ENCODE measurements around the gene PCDHGC3.
"Not testable (repeated sequence)": the region's sequence is repeated elsewhere in the genome, so short reads cannot be mapped to it uniquely, and the experiment has no call there.

Gene PCDHGC3

DNA sequence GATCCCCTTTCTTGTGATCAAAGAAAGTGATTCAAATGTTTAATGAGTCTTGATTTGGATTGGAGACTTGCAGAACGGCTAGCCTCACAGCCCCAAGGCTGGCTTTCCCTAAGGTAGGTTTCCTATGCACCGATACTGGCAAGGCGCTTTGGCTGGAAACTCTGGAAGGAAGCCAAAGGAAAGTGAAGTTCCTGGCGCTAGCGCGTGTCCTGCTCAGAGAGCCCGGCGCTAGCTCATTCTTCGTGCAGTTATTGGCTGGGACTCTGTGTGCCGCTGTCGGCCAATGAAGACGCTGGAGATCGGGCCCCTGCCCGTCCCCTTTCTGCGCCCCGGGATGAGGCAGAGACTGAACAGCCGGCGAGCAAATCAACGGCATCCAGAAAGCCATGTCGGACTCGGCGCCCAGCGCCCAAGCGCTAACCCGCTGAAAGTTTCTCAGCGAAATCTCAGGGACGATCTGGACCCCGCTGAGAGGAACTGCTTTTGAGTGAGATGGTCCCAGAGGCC is at the start of gene PCDHGC3:
Gene PCDHGC3, plus strand, starts transcription at position 342 of the 507 bp plus-strand sequence. Its CDS starts 151 bp downstream, at position 493.
- DNase-seq: peak; percentile 24

DNA sequence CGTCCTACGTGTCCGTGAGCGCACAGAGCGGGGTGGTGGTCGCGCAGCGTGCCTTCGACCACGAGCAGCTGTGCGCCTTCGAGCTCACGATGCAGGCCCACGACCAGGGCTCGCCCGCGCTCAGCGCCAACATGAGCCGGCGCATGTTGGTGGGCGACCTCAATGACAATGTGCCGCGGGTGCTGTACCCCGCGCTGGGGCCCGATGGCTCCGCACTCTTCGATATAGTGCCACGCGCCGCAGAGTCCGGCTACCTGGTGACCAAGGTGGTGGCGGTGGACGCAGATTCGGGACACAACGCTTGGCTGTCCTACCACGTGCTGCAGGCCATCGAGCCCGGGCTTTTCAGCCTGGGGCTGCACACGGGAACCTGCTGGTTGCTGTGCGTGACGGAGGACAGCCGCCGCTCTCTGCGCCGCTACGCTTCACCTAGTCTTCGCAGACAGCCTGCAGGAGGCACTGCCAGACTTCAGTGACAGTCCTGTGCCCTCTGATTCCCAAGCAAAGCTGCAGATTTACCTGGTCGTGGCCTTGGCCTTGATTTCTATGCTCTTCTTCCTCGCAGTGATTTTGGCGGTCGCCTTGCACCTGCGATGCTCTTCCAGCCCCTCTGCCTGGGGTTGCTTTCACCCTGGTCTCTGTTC is 47.9 kb upstream of the PCDHGC3 start:
- no peak for DNase-seq

DNA sequence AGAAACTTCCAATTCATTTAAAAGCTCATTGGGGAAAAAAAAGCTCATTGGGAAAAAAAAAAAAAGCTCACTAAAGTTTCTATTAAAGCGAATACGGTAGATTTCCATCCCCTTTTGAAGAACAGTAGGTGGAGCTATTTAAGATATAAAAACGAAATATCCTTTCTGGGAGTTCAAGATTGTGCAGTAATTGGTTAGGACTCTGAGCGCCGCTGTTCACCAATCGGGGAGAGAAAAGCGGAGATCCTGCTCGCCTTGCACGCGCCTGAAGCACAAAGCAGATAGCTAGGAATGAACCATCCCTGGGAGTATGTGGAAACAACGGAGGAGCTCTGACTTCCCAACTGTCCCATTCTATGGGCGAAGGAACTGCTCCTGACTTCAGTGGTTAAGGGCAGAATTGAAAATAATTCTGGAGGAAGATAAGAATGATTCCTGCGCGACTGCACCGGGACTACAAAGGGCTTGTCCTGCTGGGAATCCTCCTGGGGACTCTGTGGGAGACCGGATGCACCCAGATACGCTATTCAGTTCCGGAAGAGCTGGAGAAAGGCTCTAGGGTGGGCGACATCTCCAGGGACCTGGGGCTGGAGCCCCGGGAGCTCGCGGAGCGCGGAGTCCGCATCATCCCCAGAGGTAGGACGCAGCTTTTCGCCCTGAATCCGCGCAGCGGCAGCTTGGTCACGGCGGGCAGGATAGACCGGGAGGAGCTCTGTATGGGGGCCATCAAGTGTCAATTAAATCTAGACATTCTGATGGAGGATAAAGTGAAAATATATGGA is 45.2 kb upstream of the PCDHGC3 start, which contains the start of gene PCDHGA12:
Gene PCDHGA12, plus strand, starts transcription at position 176 of the 782 bp plus-strand sequence. Its CDS starts 253 bp downstream, at position 429.
- DNase-seq: no peak

DNA sequence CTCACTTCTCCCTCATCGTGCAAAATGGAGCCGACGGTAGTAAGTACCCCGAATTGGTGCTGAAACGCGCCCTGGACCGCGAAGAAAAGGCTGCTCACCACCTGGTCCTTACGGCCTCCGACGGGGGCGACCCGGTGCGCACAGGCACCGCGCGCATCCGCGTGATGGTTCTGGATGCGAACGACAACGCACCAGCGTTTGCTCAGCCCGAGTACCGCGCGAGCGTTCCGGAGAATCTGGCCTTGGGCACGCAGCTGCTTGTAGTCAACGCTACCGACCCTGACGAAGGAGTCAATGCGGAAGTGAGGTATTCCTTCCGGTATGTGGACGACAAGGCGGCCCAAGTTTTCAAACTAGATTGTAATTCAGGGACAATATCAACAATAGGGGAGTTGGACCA is 44.5 kb upstream of the PCDHGC3 start:
- no peak for DNase-seq

DNA sequence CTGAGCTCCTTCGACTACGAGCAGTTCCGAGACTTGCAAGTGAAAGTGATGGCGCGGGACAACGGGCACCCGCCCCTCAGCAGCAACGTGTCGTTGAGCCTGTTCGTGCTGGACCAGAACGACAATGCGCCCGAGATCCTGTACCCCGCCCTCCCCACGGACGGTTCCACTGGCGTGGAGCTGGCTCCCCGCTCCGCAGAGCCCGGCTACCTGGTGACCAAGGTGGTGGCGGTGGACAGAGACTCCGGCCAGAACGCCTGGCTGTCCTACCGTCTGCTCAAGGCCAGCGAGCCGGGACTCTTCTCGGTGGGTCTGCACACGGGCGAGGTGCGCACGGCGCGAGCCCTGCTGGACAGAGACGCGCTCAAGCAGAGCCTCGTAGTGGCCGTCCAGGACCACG is 43.5 kb upstream of the PCDHGC3 start:
- not testable (repeated sequence) for DNase-seq

DNA sequence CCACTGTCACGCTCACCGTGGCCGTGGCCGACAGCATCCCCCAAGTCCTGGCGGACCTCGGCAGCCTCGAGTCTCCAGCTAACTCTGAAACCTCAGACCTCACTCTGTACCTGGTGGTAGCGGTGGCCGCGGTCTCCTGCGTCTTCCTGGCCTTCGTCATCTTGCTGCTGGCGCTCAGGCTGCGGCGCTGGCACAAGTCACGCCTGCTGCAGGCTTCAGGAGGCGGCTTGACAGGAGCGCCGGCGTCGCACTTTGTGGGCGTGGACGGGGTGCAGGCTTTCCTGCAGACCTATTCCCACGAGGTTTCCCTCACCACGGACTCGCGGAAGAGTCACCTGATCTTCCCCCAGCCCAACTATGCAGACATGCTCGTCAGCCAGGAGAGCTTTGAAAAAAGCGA is 43.0 kb upstream of the PCDHGC3 start:
- not testable (repeated sequence) for DNase-seq

DNA sequence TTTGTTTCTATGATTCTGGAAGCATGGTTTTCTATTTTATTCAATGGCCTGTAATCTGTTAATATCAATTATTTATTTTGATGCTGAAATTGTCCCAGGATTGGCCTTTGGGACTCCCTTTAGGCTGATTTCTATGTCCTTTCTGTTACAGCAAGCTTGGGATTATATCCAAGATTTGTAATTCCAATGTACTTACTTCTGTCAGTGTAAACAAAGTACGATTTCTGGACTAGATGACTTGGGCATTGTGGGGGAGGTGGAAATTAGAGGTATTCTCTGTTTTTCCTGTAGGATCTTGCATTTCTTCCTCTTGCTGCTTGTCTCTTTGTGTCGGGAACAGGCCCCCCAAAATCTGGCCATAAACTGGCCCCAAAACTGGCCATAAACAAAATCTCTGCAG is 41.8 kb upstream of the PCDHGC3 start:
- DNase-seq: no peak

DNA sequence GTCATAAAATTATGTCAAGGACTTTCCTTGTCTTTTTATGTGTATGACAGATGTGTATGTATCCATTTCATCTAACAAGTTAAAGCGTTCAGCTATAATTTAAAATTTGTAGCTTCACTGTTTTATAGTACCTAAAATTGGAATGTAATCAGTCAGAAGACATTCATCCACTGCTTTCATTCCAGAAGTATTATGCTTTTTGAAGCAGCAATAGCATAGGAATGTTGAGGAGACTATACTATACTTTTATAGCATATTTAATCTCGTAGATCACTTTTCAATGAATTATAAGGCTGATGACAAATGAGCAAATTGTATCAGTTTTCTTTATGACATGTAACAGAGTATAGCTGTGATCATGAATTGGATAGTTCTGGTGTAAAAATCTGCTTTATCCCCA is 38.5 kb upstream of the PCDHGC3 start:
- no peak for DNase-seq

DNA sequence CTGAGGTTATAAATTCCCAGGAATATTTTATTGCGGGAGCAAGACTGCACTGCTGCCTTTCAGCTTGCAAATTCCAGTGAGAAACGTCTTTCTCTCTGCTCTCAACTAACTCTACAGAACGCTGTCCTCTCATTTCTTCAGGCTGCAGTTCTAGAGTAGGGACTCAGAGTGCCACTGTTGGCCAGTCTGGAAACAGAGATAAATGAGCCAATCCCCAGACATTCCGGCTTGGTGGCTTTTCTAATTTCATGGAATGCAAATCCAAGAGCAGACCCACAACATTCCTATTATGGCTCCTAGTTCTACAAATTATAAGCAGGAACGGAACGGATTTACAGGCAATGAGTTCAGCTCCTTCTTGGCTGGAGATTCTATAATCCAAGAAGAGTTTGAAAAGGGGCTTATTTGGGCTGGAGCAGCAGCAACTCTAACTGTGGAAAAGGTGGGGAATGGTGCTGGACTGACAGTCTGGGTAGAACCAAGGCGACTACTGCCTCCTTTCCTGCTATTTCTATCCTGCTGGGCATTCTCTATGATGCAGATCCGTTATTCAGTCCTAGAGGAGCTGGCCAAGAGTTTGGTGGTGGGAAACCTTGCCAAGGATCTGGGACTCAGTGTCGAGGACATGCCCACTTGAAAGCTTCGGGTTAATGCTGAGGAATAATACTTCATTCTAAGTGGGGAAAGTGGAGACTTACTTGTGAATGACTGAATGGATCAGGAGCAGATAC is 36.2 kb upstream of the PCDHGC3 start:
- no peak for DNase-seq

DNA sequence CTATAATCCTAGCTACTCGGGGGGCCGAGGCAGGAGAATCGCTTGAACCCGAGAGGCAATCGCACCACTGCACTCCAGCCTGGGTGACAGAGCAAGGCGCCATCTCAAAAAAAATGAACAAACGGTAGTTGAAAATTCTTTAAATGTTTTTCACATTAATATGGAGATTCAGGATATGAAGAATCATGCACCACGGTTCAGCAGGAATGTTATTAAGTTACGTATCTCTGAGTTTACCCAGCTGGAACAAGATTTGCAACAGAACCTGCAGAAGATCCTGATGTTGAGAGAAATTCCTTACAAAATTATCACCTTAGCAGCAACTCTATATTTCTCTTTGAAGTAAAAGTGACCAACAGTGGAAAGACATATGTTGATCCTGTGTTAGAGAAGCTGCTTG is 35.4 kb upstream of the PCDHGC3 start:
- no peak for DNase-seq

DNA sequence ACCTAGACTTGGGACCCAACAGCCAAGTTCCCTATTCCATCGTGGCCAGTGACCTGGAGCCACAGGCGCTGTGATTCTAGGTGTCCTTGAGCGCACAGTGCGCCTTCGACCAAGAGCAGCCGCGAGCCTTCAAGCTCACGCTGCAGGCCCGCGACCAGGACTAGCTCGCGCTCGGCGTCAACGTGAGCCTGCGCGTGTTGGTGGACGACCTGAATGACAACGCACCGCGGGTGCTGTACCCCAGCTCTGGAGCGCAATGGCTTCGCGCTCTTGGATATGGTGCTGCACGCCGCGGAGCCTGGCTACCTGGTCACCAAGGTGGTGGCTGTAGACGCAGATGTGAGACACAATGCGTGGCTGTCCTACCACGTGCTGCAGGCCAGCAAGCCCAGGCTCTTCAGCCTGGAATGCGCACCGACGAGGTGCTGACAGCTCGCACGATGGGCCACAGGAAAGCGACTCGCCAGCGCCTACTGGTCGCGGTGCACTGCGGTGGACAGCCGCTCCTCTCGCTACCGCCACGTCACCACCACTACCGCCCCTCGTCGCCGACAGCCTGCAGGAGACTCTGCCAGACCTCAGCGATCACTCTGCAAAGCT is 34.1 kb upstream of the PCDHGC3 start:
- no peak for DNase-seq

DNA sequence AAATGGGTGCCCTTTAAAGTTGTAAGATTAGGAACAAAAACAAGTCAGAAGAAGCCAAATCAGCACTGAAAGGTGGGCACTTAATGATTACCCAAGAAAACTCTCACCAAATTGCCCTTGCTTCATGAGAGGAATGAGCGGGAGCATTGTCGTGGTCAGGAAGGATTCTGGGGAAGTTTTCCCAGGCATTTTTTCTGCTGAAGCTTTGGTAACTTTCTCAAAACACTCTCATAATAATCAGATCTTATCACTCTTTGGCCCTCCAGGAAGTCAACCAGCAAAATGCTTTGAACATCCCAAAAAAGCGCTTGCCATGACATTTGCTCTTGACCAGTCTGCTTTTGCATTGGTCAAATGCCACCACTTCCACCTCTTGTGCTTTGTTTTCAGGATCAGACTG is 10.4 kb upstream of the PCDHGC3 start:
- no peak for DNase-seq

DNA sequence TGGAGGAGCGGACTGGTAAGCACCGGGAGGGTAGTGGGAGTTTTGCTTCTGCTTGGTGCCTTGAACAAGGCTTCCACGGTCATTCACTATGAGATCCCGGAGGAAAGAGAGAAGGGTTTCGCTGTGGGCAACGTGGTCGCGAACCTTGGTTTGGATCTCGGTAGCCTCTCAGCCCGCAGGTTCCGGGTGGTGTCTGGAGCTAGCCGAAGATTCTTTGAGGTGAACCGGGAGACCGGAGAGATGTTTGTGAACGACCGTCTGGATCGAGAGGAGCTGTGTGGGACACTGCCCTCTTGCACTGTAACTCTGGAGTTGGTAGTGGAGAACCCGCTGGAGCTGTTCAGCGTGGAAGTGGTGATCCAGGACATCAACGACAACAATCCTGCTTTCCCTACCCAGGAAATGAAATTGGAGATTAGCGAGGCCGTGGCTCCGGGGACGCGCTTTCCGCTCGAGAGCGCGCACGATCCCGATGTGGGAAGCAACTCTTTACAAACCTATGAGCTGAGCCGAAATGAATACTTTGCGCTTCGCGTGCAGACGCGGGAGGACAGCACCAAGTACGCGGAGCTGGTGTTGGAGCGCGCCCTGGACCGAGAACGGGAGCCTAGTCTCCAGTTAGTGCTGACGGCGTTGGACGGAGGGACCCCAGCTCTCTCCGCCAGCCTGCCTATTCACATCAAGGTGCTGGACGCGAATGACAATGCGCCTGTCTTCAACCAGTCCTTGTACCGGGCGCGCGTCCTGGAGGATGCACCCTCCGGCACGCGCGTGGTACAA is 556 bp downstream of the PCDHGC3 start:
- DNase-seq: no peak

DNA sequence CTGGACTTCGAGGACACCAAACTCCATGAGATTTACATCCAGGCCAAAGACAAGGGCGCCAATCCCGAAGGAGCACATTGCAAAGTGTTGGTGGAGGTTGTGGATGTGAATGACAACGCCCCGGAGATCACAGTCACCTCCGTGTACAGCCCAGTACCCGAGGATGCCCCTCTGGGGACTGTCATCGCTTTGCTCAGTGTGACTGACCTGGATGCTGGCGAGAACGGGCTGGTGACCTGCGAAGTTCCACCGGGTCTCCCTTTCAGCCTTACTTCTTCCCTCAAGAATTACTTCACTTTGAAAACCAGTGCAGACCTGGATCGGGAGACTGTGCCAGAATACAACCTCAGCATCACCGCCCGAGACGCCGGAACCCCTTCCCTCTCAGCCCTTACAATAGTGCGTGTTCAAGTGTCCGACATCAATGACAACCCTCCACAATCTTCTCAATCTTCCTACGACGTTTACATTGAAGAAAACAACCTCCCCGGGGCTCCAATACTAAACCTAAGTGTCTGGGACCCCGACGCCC is 1.3 kb downstream of the PCDHGC3 start:
- DNase-seq: no peak

DNA sequence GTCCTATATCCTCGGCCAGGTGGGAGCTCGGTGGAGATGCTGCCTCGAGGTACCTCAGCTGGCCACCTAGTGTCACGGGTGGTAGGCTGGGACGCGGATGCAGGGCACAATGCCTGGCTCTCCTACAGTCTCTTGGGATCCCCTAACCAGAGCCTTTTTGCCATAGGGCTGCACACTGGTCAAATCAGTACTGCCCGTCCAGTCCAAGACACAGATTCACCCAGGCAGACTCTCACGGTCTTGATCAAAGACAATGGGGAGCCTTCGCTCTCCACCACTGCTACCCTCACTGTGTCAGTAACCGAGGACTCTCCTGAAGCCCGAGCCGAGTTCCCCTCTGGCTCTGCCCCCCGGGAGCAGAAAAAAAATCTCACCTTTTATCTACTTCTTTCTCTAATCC is 2.0 kb downstream of the PCDHGC3 start:
- no peak for DNase-seq

DNA sequence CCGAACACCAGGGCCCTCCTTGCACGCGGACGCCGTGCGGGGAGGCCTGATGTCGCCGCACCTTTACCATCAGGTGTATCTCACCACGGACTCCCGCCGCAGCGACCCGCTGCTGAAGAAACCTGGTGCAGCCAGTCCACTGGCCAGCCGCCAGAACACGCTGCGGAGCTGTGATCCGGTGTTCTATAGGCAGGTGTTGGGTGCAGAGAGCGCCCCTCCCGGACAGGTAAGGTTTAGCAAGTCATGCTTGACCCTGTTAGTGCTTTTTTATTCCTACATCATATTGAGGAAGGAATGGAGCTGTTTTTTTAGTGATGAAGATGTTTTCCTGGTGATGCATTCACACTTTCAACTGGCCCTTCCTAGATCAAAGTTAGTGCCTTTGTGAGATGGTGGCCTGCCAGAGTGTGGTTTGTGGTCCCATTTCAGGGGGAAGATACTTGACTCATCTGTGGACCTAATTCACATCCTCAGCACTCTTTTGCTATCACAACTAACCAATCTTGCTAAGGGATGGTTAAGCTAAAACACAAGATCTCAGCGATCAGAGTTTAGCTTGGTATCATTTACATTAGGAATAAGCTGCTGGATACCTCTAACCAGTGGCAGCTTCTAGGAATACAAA is 2.7 kb downstream of the PCDHGC3 start:
- no peak for DNase-seq

DNA sequence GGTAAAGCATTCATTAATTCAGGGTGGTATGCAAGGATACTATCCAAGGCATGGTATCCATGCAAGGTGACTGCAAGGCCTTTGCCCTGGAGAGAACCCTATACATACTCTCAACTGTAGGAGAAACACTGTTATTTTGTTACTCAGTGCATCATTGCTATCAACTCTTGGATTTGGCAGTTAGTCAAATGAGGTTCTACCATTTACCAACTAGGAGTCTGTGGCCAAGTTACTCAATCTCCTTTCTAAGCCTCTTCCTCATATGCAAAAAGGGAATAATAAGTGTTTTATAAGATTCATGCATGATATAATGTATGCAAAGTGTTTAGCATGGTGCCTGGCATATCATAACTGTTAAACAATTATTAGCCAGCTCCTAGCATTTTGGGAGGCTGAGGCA is 4.0 kb downstream of the PCDHGC3 start:
- DNase-seq: no peak

DNA sequence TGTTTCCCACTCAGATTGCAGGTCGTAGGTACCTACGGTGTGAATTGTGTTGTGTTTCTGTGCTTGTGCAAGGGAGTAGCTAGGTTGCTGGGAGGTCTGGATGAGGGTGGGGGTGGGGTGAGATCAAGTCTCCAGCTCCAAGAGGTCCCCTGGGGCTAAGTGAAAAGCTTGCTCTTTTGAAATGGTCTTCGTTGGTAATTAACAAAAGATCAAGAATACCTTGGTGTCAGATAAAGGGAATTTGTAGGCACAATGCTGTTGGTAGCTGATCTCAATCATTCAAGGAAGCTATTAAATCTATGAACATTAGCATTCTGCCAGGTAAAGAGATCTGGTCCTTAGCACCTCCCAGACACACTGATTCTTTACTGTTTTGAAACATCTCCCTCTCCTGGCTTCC is 8.1 kb downstream of the PCDHGC3 start:
- no peak for DNase-seq

DNA sequence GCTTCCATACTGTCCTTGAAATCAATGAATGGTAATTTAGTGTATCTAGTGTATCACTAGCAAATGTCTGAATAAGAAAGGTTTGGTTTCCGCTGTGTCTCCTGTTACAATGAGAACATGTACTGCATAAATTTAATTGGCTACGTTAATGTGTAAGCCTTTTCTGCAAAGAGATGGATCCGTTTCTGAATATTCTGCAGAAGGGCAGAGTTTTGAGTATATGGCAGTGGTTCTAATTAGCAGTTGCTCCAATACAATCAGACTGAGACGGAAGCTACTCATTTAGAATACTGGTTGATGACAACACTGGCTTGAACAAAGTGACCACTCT is 8.5 kb downstream of the PCDHGC3 start:
- DNase-seq: no peak

DNA sequence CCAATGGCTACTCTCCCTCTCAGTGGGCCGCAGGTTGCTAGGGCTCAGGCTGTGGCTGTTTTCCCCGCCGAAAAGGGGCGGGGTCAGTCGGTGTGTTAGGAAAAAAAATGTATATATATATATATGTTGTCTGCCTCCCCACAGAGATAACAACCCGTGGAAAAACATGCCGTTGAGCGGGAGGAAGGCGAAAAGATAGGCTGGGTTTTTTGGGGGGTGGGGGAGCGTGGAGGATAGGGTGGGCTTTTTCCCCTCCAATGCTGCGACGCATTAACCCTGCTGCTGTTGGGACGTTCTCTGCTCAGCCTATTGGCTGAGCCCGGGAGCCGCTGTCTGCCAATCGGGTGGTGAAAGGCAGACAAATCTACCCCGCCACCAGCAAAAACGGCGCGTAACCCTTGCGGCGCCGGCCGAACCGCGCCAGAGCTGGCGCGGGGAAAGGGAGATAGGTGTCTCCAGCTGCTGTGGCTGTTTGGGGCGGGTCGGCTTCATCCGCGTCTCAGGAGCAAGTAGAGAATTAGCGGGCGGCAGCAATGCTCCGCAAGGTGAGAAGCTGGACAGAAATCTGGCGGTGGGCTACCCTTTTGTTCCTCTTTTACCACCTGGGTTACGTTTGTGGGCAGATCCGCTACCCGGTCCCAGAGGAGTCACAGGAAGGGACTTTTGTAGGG is 9.0 kb downstream of the PCDHGC3 start, which contains the start of gene PCDHGC4:
Gene PCDHGC4, plus strand, starts transcription at position 390 of the 671 bp plus-strand sequence. Its CDS starts 144 bp downstream, at position 534.
- no peak for DNase-seq

Measured in activated CD8-positive, alpha-beta memory T cell treated with anti-CD3 and anti-CD28 coated beads, Interleukin-2, amount 50 U/mL, for 4 hours (primary cell).